Lower leg skin (tissue), 3 donors: ENCODE measurements around the gene DBR1.

Experiments
- CTCF ChIP-seq, 3 donors: fragments of 450-650 bp; IDR thresholded peaks; one replicate each; pipeline ENCODE4 v1.5.1; 2016; ENCODE audit warnings: antibody characterized with exemption in 3 of 3, mild to moderate bottlenecking in 3 of 3, moderate library complexity in 2 of 3
- POLR2A ChIP-seq, 2 donors: fragments of 450-650 bp; IDR thresholded peaks; one replicate each; pipeline ENCODE4 v1.6.1; 2016 to 2017; ENCODE audit warnings: antibody characterized with exemption in 2 of 2, mild to moderate bottlenecking in 1 of 2, moderate library complexity in 1 of 2

- no peak for TF ChIP-seq POLR2A (IDR thresholded peaks at IDR 0.05)
- TF ChIP-seq CTCF (IDR thresholded peaks at IDR 0.05): no peak
Measured at GRCh38 chr3:138157743-138158142, 17.0 kb downstream of the DBR1 start.
